Stimulated activated CD8-positive, alpha-beta memory T cell treated with anti-CD3 and anti-CD28 coated beads, Interleukin-15, amount 100 ng/mL, for 48 hours (primary cell): ENCODE measurements around the gene ZSCAN16.

ENCODE experiments used
- DNase-seq, 2 donors: peaks; one replicate each; pipeline ENCODE4 v3.0.0-alpha.2; 2020; ENCODE audit warnings: low read depth in 2 of 2

The ZSCAN16 gene

DNA sequence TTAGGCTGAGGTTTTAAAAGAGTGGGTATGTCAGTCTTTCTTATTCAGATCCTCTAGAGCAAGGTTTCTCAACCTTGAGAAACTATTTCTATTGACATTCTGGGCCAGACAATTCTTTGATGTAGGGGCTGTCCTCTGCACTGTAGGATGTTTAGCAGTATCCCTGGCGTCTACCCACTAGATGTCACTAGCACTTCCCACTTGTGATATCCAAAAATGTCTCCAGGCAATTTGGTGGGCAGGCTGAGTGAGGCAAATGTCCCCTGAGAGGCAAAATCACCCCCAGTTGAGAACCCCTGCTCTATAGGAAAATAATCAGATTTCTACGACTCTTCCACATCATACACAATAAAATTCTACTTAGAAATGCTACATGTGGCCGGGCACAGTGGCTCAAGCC, 9.6 kb downstream of the ZSCAN16 start:
- DNase-seq: no peak

DNA sequence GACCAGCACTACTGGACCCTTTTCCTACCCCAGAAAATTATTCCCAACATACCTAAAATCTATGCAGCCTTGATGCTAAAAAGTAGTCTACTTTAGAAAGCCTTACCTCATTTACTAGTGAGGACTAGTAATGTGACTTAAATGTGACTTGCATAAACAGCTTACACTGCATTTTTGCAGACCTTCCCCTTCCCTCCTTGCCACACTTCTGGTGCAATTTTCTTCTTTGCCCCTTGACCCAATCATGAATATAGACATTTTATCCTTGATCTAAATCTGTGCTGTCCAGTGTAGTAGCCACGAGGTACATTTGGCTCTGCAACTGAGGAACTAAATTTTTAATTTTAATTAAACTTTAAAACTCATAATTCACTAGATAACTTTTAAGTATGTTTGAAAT, 10.3 kb downstream of the ZSCAN16 start:
- DNase-seq: no peak

- DNase-seq: no peak
Observed at GRCh38 chr6:28135393-28135792, 11.0 kb downstream of the ZSCAN16 start.

GRCh38 chr6:28136585-28137504, 12.4 kb downstream of the ZSCAN16 start:
- peak; percentile 73 for DNase-seq

DNA sequence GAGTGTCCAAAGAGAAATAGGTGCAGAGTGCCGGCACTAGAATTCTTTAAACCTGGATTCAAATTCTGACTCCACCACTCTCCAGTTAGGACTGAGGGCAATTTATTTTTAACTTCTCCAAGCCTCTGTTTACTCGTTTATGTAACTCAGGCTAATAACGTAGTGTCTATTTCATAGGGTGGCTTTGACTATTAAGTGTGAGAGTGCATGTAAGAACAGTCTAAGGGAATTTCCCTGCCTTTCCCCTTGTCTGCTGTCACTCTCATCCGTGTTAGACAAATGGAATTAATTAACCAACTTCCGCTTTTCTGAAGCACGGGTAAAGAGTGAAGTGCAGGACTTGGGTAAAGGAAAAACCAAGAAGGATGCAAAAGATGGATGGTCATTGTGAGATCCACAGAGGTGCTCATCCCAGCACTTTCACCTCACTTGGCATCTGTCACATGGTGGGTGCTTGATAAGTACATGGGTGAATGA, 13.1 kb downstream of the ZSCAN16 start:
- DNase-seq: no peak

- DNase-seq: no peak
Observed at GRCh38 chr6:28139860-28140543, 15.6 kb downstream of the ZSCAN16 start.

- no peak for DNase-seq
Observed at GRCh38 chr6:28140616-28141015, 16.2 kb downstream of the ZSCAN16 start.

DNA sequence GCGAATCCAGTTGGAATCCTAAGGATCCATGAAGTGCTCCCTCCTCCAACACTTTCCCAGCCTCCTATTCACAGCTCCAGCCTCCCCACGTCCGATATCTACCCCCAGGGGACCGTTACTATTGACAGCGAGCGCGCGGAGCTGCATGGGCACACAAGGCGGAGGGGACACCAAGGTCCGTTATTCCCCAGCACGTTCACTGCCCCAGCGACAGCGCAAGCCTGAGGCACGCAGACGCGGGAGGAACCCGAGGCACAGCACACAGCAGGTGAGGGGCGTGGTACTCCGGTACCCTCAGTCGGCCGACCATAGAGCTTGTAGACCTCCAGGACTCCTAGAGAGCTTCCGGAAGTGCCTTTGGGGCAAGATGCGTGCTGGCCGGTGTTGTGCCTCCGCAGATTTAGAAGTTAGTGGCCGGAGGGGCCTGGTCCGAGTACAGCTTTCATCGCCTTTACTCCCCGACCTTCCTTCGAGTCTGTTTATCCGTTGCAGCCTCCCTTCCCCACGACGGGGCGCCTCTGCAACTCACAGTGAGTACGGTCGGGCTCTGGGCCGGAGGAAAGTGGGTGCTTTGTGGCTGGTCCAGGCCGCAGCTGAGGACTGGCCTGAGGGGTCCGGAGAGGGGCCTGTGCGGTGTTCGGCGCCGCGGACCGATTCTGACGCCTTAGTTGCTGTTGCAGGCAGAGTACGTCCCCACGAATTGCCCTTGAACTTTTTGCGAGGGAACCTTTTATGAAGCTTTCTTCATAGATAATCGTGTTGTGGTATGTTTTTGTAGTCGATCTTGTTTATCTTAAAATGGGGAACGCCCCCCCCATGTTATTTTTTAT, 17.3 kb downstream of the ZSCAN16 start, which contains the start of gene ZKSCAN8:
ZKSCAN8 (plus strand) TSS at position 384 of the 830 bp plus-strand sequence. CDS start 6,525 bp downstream, outside the sequence.
- DNase-seq: peak; percentile 75 to 76

GRCh38 chr6:28142446-28142845, 18.0 kb downstream of the ZSCAN16 start:
- DNase-seq: no peak

GRCh38 chr6:28145231-28145630, 20.8 kb downstream of the ZSCAN16 start:
- DNase-seq: no peak

- no peak for DNase-seq
Observed at GRCh38 chr6:28152531-28152930, 28.1 kb downstream of the ZSCAN16 start.

DNA sequence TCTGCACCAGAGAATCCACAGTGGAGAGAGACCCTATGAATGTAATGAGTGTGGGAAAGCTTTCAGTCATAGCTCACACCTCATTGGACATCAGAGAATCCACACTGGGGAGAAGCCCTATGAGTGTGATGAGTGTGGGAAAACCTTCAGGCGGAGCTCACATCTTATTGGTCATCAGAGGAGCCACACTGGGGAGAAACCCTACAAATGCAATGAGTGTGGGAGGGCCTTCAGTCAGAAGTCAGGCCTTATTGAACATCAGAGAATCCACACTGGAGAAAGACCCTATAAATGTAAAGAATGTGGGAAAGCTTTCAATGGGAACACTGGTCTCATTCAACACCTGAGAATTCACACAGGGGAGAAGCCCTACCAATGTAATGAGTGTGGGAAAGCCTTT, 29.1 kb downstream of the ZSCAN16 start:
- DNase-seq: no peak

DNA sequence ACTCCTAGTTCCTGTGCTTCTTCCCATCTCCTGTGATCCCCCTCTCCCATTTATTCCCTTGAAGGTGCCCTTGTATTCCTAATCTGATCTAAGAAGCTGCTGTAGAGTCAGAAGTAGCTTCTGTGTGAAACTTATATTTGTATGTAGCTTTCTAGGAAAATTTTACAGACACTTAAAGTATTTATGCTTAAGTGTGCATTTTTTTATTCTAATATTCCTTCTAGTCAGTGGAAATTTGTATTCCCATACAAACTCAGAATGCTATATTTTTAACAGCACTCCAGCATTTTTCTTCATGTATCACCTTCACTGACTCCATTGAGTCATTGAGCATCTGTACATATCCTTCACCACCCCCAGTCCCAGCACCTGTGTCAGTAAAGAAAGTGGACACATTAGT, 29.9 kb downstream of the ZSCAN16 start:
- DNase-seq: no peak

DNA sequence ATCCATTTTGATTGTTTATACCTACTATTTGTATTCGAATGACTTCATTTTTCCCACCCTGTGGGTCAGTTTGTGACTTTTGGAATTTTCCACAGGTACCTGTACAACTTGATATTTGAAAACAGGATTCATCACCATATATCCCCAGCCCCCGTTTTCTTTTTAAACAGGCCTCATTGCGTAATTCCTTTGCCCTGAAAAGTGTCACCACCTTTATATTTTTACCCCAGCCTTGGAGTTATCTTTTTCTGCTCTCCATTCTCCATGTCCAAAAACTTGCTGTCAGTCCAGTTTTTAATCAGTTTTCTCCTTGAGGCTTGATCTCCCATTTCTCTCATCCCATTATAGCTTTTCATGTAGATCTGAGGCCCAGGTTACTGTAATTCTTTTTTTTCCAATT, 33.9 kb downstream of the ZSCAN16 start:
- no peak for DNase-seq

- no peak for DNase-seq
Observed at GRCh38 chr6:28159029-28159607, 34.7 kb downstream of the ZSCAN16 start.

- no peak for DNase-seq
Observed at GRCh38 chr6:28160233-28160632, 35.8 kb downstream of the ZSCAN16 start.

DNA sequence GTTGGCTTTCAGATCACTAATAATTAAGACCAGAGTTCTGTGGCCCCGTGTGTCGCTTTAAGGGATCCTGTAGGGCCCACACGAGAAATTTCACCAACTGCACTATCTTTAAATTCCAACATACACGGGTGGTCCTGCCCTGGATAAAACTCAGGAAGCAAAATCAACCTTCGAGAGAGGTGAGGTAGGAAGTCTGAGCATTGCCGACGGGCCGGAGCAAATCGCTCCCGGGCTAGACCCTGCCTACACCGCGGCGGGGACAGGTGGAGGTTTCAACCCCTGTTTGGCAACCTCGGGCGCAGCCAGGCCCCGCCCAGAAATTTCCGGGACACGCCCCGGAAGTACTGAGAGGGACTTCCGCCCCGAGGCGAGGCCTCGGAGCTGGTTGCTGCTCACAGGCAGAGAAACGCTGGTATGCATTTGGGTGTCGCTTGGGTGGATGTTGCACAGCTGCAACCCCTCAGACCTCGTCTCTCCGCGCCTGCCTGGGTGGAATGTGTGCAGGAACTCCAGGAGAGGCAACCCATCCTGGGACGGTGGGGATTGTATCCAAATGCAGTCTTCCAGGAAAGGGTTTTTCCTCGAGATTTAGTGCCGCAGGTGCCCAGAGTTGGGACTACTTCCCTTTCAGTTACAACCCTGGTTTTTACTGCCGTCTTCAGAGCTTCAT, 37.1 kb downstream of the ZSCAN16 start:
- DNase-seq: peak; percentile 79 to 82

- no peak for DNase-seq
Observed at GRCh38 chr6:28165563-28165962, 41.2 kb downstream of the ZSCAN16 start.

GRCh38 chr6:28167068-28167467, 42.7 kb downstream of the ZSCAN16 start:
- no peak for DNase-seq

GRCh38 chr6:28167926-28168325, 43.5 kb downstream of the ZSCAN16 start:
- no peak for DNase-seq

DNA sequence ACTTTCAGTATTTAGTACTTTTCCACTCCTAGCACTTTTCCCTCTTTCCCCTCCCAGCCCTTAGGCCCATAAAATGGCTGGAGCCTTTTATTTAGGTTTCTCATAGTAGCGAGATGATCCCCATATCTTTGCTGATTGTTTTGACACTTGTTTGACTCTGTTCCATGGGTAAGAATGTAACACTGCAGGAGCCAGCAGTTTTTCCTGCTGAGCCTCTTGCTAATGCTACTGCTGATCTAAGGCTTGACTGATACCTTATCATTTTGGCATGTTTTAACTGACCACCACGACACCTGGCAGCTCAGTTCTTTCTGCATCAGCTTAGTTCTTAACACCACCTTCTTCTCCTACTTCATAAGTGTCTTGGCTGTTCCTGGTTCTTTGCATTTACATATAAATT, 46.9 kb downstream of the ZSCAN16 start:
- DNase-seq: no peak
